Tongue (tissue), 2 donors: ENCODE measurements around the gene FAM114A1. TPM values are rescaled to one million over a fixed set of nuclear protein-coding genes. Genes with fewer than 3 reads are reported as not detected.
A peak's percentile ranks its signal among the peaks of the same experiment; 100 is the strongest.
"Not testable (repeated sequence)": the region's sequence is repeated elsewhere in the genome, so short reads cannot be mapped to it uniquely, and the experiment has no call there.

Experiments used
- DNase-seq: peaks from one replicate; pipeline ENCODE4 v3.0.0-alpha.2; 2015
- total RNA-seq: library from RNA; depleted of rRNA; stranded (reverse); fragments of >200 nt; gene quantifications from one replicate; pipeline ENCODE4 v1.2.3, GENCODE V29; 2014

The FAM114A1 gene
- total RNA-seq, 1 donor from 2014 or later: 129 TPM

GRCh38 chr4:38967260-38968095 is 99.9 kb downstream of the FAM114A1 start:
- peak; percentile 61 for DNase-seq

- DNase-seq: no peak
These were observed 101.1 kb downstream of the FAM114A1 start for GRCh38 chr4:38968668-38969067.

DNA sequence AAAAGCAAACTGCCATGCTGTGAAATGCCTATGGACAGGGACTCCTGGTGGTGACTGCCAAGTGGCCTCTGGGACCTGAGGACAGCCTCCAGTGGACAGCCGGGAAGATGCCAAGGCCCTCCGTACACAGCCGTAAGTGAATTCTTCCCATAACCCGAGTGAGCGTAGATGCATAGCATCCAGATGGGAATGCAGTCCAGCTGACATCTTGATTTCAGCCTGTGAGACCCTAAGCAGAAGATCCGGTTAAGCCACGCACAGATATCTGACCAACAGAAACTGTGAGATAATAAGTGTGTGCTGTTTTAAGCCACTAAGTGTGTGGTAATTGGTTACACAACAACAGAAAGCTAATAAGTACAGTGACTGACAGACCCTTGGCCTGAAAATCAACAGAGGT is 108.7 kb downstream of the FAM114A1 start:
- no peak for DNase-seq

DNA sequence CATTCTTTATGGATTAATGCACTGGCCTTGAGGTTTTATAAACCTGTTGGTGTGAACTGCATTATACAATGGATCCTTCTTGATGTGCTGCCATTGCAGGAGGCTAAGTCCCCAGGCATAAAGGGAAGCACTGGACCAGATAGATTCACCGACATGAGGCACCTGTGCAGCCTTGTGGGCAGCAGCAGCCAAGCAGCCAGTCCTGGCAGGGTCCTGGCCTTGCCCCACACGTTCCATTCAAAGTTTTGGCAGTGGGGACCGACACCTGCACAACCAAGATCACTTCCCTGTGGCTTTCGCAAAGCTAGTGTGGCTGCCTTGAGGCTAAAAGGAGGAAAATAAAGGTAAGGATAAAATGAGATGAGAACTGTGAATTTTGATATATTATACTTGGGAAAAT is 111.5 kb downstream of the FAM114A1 start:
- no peak for DNase-seq

DNA sequence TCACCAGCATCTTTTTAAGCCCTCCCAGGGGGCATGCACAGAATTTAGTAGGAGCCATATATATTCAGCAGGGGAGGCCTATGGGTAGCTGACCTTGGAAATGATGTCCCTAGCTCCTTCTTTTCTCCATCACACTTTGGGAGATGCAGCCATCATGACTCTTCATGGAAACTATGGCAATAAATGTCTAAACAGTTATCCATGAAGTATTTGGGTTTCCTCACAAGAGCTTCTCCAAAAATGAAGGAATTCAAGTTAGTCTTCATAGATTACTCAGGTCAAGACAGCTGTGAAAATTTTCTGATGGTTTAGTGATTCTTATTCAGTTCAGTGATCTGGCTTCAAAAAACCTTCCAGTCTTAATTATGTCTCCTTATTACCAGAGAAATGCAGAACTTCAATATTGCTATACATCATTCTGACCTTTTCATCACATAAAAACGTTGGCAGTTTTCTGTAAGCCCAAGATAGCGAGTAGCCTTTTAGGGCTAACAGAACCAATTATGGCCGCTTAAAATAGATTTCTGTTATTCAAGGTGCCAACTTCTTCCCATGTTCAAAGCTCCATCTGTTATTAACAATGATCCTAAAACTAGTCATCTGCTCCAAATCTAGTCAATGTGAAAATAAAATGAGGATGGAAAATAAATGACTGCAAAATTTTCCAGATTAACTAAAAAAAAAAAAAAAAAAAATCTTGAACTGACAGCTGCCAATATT is 112.1 kb downstream of the FAM114A1 start:
- DNase-seq: no peak

- DNase-seq: no peak
These were observed 113.5 kb downstream of the FAM114A1 start for GRCh38 chr4:38980903-38981676.

DNA sequence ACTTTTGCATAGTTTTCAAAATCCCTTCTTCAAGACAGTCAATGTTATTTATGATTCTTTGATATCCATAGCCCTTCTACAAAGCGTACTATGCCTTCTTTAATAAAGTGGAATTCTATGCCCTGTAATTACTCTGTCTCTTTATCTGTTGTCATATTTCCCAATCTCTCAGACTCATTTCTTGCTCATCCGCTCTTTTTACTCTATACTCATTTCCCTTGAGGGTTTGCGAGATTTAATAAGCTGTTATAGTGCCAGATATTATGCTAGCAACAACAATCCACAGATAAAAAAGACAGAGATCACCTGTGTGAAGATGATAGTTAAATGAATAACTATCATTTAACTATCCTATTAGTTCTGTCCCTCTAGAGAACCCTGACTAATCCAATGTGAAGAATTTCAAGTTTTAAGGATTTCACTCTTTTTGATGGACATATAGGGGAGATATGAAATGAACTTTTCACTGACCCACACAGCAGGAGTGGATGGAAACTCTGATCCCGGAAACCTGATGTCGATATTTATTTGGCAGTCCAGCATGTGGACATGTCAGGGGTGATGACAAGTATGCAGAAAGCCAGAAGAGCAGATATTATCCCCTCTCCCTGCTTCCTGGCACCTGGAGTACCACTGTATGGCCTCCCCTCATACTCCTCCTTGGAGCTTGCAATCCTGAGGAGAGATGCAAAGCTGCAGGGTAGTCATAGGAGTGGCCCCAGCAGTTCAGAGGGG is 114.9 kb downstream of the FAM114A1 start:
- no peak for DNase-seq

DNA sequence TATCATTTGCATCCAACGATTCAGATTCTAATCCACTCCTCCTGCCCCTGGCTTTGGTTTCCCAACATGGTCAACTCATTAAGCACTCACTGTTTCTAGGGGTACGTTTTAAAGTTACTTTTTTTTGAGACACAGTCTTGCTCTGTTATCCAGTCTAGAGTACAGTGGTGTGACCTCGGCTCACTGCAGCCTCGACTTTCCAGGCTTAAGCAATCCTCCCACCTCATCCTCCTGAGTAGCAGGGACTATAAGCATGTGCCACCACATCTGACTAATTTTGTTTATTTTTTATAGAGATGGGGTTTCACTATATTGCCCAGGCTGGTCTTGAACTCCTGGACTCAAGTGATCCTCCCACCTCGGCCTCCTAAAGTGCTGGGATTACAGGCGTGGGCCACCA is 115.7 kb downstream of the FAM114A1 start:
- DNase-seq: no peak

- DNase-seq: no peak
These were observed 116.4 kb downstream of the FAM114A1 start for GRCh38 chr4:38983787-38984598.

DNA sequence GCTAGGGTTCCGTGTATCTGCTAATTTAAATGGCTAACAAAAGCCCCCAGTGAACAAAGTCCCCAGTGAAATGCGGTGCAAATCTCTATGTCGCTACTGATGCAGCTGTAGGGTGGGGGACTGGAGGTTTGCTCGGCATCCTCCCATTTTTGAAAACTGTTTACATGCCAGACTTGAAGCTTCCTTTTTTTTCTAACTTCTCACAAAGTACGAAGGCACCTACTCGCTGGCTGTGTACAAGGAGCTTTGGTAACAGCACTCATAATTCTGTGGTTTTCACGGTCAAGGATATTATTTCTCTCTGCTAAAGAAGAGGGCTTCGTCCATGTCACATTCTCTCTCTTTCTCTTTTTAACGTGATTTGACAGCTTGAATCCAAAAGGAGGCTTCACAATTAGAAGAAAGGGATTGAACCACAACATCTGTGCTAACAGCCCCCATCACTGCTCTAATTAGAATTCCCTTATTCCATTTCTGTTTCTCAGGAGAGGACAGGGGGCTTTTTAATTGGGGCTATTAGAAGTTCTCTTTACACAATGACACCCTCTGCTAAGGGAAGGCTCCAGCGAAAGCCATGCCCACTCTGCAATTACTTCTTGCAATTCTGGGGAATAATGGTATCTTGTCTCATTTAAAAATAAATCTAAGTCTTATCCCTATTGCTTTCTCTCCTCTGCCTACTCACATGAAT is 117.9 kb downstream of the FAM114A1 start:
- no peak for DNase-seq

GRCh38 chr4:38987491-38987890 is 119.9 kb downstream of the FAM114A1 start:
- no peak for DNase-seq

DNA sequence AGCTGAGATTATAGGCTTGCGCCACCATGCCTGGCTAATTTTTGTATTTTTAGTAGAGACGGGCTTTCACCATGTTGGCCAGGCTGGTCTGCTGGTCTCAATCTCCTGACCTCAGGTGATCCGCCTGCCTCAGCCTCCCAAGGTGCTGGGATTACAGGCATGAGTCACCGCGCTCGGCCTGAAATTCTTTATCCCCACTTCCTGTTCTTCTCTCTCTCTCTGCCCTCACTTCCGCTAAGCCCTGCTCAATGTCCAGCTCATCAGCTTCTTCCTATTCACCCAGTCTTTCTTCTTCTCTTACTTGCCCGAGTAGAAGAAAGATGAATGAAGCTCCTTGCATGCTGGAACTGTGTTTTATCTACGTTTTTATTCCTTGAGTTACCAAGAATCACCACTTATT is 120.7 kb downstream of the FAM114A1 start:
- DNase-seq: not testable (repeated sequence)

GRCh38 chr4:38989487-38989886 is 121.9 kb downstream of the FAM114A1 start:
- DNase-seq: no peak

DNA sequence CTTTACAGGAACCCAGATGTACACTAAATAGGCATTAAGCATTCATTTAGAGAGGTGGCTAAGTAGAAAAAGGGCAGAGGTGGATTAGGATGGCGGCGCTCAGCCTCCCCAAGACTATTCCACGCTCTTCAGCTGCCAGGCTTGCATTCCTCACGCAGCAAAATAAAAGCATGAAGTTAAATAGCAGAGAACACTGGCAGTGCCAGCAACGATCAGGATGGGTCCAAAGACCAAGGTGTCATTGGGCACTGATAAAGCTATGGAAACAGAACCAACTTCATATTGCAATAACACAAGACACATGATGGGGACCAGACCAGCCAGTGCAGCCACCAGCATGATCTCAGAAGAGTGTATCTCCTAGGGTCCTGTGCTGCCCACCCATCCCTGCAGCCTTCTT is 122.6 kb downstream of the FAM114A1 start:
- no peak for DNase-seq

DNA sequence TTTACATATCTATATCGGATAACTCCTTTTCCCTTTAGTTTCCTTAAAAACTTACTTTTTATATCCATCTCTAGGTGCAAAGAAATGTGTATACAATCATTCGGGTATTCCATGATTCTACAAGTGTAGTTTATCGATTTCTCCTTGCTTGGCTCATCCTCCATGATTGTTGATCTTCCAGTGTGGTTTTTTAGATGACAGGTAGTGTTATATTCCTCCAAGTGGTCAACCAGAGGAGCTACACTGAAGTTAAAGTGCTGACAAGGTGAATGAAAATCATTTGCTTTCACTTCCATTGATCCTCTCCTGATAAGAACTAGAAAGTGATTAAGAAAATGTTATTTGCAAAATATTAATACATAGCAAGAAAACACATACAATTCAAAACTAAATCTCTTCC is 126.1 kb downstream of the FAM114A1 start:
- no peak for DNase-seq

DNA sequence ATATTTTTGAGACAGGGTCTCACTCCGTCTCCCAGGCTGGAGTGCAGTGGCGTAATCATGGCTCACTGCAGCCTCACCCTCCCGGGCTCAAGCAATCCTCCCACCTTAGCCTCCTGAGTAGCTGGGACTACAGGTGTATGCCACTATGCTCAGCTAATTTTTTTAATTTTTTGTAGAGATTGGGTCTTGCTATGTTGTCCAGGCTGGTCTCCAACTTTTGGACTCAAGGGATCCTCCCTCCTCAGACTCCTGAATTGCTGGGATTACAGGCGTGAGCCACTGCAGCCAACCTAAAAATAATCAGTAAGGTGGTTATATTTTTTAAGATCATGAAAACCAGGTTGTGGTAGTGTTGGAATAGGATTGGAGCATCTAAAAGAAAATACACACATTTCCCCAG is 126.5 kb downstream of the FAM114A1 start:
- DNase-seq: no peak
